Measurements from ENCODE around the gene RFXANK.

GRCh38 chr19:19191768-19192077 is 335 bp upstream of the RFXANK start:
- TF ChIP-seq CTCF (conservative IDR thresholded peaks at IDR 0.05; ENCODE audit: low read length) (no peak), EZH2phosphoT487 (IDR thresholded peaks at IDR 0.05; ENCODE audit: borderline replicate concordance, low read depth, low read length) (no peak)
